Measurements from ENCODE around the gene CLEC16A. TPM values are rescaled to one million over a fixed set of nuclear protein-coding genes. Genes with fewer than 3 reads are reported as not detected.

Gene CLEC16A
- total RNA-seq, 1 donor from 2014 or later: 34.6 TPM

DNA sequence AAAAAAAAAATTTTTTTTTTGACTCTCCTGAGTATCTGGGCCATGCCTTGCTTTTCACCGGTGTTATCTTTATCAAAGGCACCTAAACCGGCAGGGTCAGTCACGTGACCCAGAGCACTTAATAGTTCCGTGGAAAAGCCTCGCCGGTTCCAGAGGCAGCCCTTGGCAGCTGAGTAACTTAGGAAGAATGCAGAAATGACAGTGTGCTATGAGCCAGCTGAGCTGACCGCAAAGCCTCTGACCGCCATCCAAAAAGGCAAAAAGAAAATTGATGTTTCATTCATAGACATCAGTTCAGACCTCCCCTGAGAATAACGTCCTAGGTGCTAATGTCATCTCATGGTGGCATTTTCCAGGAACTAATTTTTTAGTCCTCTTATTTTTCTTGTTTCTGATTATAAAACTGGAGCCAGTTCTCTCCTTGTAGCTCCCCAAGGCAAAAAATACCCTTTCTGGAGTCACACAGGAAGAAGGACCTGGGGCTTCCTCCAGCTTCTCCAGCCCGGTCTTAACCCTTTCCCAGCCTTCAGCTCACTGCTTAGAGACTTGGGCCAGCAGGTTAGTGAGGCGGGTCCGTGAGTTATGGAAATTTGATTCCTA, 189.1 kb downstream of the CLEC16A start:
- intact Hi-C loops (cut with DNase I): no loop called here
- peak; percentile 89 for ATAC-seq

DNA sequence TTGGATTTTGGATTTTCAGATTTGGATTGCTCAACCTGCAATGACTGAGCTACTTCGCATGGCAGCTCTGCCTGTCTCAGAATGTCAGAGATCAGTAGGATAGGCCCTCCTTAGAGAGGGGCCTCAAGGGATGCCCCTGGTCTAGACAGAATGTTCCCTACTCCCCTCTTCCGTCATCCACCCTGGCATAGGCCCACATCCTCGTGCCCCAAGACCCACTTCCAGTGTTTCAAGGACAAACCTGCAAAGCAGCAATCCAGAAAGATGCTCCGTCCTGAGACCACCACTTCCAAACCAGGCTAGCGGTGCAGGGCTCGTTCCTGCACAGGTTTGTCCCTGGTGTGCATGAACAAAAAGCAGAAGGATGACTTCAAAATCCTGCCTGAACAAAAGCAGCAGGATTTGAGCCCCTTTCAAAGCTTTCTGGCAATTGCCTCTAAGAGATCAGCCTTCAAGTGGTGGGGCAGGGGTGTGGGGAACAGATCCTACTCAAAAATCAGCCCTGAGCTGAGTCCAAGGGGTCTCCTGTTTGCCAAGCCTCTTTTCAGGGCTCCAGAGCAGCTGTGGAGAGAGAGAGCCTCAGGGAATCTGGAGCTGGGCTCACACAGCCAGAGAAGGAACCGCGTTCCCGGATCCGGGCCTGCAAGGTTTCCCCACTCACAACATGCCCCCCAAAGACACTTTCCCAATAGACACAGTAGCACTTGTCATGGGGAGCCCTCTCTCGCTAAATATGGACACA, 190.5 kb downstream of the CLEC16A start:
- TF ChIP-seq, protein P1, sequence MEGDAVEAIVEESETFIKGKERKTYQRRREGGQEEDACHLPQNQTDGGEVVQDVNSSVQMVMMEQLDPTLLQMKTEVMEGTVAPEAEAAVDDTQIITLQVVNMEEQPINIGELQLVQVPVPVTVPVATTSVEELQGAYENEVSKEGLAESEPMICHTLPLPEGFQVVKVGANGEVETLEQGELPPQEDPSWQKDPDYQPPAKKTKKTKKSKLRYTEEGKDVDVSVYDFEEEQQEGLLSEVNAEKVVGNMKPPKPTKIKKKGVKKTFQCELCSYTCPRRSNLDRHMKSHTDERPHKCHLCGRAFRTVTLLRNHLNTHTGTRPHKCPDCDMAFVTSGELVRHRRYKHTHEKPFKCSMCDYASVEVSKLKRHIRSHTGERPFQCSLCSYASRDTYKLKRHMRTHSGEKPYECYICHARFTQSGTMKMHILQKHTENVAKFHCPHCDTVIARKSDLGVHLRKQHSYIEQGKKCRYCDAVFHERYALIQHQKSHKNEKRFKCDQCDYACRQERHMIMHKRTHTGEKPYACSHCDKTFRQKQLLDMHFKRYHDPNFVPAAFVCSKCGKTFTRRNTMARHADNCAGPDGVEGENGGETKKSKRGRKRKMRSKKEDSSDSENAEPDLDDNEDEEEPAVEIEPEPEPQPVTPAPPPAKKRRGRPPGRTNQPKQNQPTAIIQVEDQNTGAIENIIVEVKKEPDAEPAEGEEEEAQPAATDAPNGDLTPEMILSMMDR (IDR thresholded peaks at IDR 0.05): no peak
- intact Hi-C loops (cut with DNase I): no loop called here
- Histone ChIP-seq H3K27me3 (ENCODE audit: low read depth) (no peaks in the 10 kb centered on the region), H3K36me3 (peaks cover 6% of the 10 kb centered on the region), H3K4me3 (no peak overlapping the region), H3K4me1 (peaks cover 64% of the 10 kb centered on the region), H3K27ac (no peak overlapping the region), H3K9me3 (no peaks in the 10 kb centered on the region)
- DNase-seq (no peak), ATAC-seq (no peak)

More for the DNA sequence above, 189.1 kb downstream of the CLEC16A start:
- H3K27ac ChIP-seq: peak overlapping the region; percentile 47
- DNase-seq: peak; percentile 86
- peaks cover 60% of the 10 kb centered on the region for H3K4me1 ChIP-seq
- H3K27me3 ChIP-seq (ENCODE audit: low read depth): no peaks in the 10 kb centered on the region
- TF ChIP-seq, protein P1 (IDR thresholded peaks at IDR 0.05): no peak
- no peaks in the 10 kb centered on the region for H3K9me3 ChIP-seq
- peaks cover 6% of the 10 kb centered on the region for H3K36me3 ChIP-seq
- H3K4me3 ChIP-seq: no peak overlapping the region

DNA sequence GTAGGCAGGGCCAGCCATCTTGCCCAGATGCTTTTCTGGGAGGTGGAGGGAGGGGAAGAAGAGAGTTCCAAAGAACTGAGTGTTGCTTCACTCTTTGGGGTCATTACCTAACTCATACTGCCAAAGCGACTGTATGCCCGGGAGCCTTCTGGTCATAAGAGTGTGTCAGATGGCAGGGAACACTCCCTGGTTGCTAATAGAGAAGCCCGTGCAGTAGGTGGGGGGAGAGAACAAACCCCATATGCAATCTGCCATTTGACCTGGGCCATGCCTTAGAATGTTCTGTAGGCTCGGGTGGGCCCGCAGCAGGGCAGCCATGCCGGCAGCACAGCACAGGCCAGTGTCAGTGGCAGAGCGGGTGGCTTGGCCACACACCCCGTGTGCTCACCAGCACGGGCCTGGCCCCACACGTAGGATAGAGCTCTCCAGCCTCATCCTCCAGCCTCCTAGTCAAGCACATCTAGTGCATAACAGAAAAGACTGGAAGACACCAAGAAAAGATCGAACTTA, 191.2 kb downstream of the CLEC16A start:
- H3K27me3 ChIP-seq (ENCODE audit: low read depth): no peaks in the 10 kb centered on the region
- ATAC-seq (peak; percentile 56 to 70), DNase-seq (no peak)
- no peak overlapping the region for H3K27ac ChIP-seq
- peaks cover 65% of the 10 kb centered on the region for H3K4me1 ChIP-seq
- H3K36me3 ChIP-seq: peaks cover 3% of the 10 kb centered on the region
- no peak overlapping the region for H3K4me3 ChIP-seq
- TF ChIP-seq, protein P1 (IDR thresholded peaks at IDR 0.05): no peak
- intact Hi-C loops (cut with DNase I): no loop called here
- no peaks in the 10 kb centered on the region for H3K9me3 ChIP-seq

DNA sequence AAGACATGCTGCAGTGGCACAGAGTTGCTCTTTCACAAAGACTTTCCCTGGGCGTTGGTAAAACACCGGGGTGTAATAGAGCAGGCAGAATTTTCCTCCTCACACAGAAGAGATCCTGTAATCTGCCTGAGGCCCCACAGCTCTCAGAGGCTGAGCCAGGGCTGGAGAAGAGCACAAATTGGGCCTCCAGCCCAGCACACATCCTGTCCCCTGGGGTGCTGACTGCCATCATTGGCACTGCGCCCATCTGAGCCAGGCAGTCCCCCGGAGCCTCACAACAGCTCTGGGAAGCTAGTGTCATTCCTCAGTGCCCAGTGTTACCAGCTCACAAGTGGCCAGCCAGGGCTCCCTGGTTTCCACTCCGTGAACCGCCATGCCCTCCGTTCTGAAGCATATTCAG, 192.2 kb downstream of the CLEC16A start:
- no peak overlapping the region for H3K4me3 ChIP-seq
- no peaks in the 10 kb centered on the region for H3K36me3 ChIP-seq
- DNase-seq (no peak), ATAC-seq (no peak)
- no peaks in the 10 kb centered on the region for H3K9me3 ChIP-seq
- intact Hi-C loops (cut with DNase I): no loop called here
- H3K27me3 ChIP-seq (ENCODE audit: low read depth): no peaks in the 10 kb centered on the region
- H3K27ac ChIP-seq: no peak overlapping the region
- TF ChIP-seq, protein P1 (IDR thresholded peaks at IDR 0.05): no peak
- H3K4me1 ChIP-seq: peaks cover 65% of the 10 kb centered on the region

DNA sequence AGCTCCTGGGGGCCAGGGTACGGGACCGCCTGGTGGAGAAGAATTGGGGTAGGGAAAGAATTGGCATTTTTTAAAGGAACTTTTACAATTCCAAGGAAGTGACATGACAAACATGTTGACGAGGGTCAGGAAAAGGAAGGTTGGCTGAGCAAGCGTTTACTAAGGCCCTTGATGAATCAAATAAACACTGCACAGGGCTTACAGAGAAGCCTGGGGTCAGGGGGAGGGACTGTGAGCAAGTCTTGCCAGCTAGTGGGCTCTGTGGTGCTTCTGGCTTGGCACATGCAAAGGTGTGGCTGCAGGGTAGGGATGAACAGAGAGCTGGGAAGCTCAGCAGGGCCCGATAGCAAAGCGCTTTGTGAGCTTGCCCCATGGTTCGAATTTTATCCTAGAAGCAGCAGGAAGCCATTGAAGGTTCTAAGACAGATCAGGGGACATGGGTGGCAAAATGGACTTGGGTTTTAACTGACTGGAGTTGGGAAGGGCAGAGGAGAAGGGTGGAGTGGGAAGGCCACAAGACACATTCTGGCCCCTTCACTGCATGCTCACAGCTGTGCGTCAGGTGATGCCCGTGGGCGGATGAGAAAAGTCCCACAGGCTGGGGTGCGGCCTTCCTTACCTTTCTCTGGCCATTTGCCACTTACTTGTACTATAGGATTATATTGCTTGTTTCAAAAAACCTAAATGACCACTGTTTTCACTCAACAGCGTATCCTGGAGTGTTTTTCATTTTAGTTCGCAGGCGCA, 193.8 kb downstream of the CLEC16A start:
- ATAC-seq (no peak), DNase-seq (no peak)
- H3K4me1 ChIP-seq: peaks cover 59% of the 10 kb centered on the region
- intact Hi-C loops (cut with DNase I): no loop called here
- H3K36me3 ChIP-seq: no peaks in the 10 kb centered on the region
- no peaks in the 10 kb centered on the region for H3K27me3 ChIP-seq (ENCODE audit: low read depth)
- no peak overlapping the region for H3K4me3 ChIP-seq
- no peak overlapping the region for H3K27ac ChIP-seq
- no peaks in the 10 kb centered on the region for H3K9me3 ChIP-seq
- TF ChIP-seq, protein P1 (IDR thresholded peaks at IDR 0.05): no peak

All from lower lobe of right lung (tissue), 2 donors.